Measurements from ENCODE around the gene FLNB.

The FLNB gene

DNA sequence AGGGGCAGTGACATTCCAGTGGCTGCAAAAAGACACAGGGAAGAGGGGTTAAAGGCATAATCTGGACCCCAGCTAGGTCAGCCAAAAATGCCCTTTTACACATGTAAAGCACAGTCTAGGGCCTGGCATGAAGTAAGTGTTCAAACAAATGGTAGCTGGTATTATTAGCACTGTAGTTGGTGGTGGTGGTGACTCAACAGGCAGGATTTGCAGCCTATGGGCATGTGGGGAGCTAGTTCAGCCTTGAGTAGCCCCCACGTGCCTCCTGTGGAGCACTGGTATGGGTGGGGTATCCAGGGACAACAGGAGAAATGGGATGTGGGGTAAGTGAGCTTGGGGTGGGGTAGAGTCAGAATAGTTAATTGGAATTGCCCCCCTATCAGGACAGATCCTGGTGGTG lies 175.0 kb downstream of the FLNB start:
- H3K4me3 ChIP-seq (ENCODE audit: low read depth, low read length), result no peak overlapping the region
- TF ChIP-seq, protein P1, sequence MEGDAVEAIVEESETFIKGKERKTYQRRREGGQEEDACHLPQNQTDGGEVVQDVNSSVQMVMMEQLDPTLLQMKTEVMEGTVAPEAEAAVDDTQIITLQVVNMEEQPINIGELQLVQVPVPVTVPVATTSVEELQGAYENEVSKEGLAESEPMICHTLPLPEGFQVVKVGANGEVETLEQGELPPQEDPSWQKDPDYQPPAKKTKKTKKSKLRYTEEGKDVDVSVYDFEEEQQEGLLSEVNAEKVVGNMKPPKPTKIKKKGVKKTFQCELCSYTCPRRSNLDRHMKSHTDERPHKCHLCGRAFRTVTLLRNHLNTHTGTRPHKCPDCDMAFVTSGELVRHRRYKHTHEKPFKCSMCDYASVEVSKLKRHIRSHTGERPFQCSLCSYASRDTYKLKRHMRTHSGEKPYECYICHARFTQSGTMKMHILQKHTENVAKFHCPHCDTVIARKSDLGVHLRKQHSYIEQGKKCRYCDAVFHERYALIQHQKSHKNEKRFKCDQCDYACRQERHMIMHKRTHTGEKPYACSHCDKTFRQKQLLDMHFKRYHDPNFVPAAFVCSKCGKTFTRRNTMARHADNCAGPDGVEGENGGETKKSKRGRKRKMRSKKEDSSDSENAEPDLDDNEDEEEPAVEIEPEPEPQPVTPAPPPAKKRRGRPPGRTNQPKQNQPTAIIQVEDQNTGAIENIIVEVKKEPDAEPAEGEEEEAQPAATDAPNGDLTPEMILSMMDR (IDR thresholded peaks at IDR 0.05; ENCODE audit: borderline replicate concordance, insufficient read depth, low read depth, low read length), result no peak

DNA sequence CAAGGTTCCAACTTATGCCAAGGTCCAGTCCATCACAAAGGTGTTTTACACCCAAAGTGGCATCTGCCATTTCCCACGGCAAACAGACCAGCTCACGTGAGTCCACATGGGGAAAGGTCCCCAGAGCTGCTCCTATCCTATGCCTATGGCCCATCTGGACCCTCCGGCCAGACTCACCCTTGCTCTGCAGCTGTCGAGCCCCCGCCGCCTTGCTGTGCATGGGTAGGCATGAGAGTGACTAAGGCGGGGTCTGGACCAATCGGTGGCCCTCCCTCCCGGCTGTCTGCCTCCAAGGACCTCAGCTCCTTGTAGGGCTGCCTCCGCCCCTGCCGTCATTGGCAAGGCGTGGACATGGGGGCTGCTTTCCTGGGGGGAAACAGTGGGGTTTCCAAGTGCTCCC lies 175.7 kb downstream of the FLNB start:
- no peak overlapping the region for H3K4me3 ChIP-seq (ENCODE audit: low read depth, low read length)
- TF ChIP-seq, protein P1 (IDR thresholded peaks at IDR 0.05; ENCODE audit: borderline replicate concordance, insufficient read depth, low read depth, low read length), result no peak

DNA sequence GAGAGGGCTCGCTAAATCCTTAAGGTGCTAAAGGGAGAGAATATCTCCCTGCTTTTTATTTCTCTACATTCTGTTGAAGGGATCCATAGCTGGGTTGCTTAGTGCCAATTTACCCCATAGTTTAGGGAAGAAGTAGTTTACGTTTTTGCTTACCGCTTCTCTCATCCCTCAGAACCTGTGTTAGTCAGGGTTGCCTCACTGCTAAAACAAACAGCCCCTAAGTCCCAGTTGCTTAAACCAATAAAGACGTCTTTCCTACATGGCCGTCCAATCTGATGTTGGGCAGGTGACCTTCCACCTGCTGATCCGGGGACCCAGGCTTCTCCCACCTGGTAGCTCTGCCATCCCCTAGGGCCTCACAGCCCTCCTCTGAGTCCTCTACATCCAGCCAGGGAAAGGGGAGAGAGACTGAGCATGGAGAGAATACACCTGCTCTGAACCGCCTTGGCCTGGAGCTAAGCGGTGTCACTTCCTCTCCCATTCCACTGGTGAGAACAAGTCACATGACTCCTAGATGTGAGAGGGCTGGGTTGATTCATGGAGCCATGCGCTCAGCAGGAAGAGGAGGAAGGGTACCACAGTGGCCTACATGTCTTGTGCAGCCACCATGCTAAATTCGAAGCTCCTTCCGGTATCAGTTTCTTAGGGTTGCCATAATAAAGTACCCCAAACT lies 176.2 kb downstream of the FLNB start:
- TF ChIP-seq, protein P1 (IDR thresholded peaks at IDR 0.05; ENCODE audit: borderline replicate concordance, insufficient read depth, low read depth, low read length), result no peak
- no peak overlapping the region for H3K4me3 ChIP-seq (ENCODE audit: low read depth, low read length)

DNA sequence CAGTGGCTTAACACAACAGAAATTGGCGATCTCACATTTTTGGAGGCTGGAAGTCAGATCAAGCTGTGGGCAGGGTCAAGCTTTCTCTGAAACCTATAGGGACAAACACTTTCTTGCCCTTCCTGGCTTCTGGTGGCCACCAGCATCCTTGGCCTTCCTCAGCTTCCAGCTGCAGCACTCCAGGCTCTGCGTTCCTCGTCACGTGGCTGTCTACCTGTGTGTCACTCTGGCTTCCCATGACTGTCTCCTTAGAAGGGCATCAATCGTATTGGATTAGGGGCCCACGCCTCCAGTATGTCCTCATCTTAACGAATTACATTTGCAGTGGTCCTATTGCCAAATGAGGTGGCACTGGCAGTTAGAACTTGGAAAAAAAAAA lies 176.7 kb downstream of the FLNB start:
- TF ChIP-seq, protein P1 (IDR thresholded peaks at IDR 0.05; ENCODE audit: borderline replicate concordance, insufficient read depth, low read depth, low read length), result no peak
- no peak overlapping the region for H3K4me3 ChIP-seq (ENCODE audit: low read depth, low read length)

DNA sequence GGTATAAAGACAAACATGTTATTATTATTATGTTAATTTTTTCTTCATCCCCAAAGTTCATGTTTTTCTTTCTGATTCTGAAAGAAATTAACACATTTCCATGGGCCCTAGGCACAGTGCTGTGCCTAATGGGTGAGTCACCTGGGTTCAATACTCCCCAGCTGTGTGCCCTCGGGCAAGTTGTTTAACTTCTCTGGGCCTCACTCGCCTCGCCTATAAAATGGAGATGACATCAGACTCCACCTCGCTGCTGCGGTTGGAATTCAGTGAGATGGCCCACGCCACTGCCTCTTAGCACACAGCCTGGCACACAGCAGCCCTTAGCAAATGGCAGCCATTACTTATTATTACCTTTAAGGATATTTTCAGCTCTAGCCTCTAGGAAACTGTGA lies 179.9 kb downstream of the FLNB start:
- TF ChIP-seq, protein P1 (IDR thresholded peaks at IDR 0.05; ENCODE audit: borderline replicate concordance, insufficient read depth, low read depth, low read length), result no peak
- H3K4me3 ChIP-seq (ENCODE audit: low read depth, low read length), result no peak overlapping the region

DNA sequence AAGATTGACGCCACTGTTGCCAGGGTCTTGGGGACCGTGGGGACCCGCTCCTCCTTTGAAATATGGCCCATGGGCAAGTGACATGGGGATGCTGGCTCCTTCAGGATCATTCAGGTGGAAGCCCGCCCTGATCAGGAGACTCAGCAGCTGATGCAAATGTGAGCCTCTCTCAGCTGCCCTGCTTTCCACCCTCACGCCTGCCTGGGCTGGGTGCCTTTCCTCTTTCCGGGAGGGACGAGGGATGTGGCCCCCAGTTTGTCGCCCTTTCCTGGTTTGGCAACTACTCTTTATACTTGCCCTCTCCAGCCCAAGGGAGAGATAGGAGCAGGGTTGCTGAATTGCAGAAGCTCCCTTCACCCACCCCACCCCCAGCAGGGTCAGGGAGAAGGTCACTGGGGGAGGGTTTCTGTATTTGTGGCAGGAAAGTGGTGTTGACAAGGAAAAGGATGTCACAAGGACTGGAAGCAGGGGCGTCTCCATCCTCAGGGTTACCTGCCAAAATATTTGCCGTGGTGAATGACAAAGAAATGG lies 180.8 kb downstream of the FLNB start:
- H3K4me3 ChIP-seq (ENCODE audit: low read depth, low read length), result no peak overlapping the region
- TF ChIP-seq, protein P1 (IDR thresholded peaks at IDR 0.05; ENCODE audit: borderline replicate concordance, insufficient read depth, low read depth, low read length), result no peak

DNA sequence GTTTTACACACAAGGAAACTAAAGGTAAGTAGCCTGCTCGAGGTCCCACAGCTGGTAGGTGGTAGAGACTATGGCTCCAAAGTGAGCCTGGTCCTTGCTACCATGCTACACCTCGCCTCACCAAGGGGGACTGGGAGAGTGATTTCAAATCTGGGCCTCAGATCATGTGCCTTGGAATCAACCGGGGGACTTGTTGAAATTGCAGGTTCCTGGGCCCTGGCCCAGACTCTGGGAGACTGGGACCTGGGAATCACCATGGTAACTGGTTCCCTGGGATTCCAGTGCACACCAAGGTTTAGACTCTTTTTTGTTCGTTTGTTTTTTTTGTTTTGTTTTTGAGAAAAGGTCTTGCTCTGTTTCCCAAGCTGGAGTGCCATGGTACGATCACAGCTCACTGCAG lies 181.5 kb downstream of the FLNB start:
- TF ChIP-seq, protein P1 (IDR thresholded peaks at IDR 0.05; ENCODE audit: borderline replicate concordance, insufficient read depth, low read depth, low read length), result no peak
- no peak overlapping the region for H3K4me3 ChIP-seq (ENCODE audit: low read depth, low read length)
